Measurements from ENCODE around the gene RAVER2.

Gene RAVER2

DNA sequence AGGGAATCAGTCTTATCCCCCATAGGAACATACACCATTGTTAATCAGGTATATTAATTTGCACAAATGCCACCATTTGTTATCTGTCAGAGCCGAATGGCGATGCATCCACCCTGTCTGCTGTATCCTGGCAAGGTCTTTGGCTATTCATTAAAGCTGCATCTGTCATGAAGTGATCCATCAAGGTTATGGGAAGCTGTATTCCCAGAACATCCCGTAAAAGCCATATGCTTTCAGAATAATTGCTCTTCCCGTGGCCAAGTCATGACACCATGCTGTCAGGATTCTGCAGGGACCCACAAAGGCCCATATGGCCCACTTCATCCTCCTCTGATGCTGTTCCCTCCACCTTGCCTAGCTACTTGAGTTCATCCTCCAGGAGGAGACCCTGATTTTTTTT lies 103.9 kb downstream of the RAVER2 start:
- peak in 1 of 2 experiments; percentile 23 for DNase-seq

- DNase-seq: no peak
These were observed 105.1 kb downstream of the RAVER2 start for GRCh38 chr1:64849942-64850341.

GRCh38 chr1:64850846-64851245 lies 106.0 kb downstream of the RAVER2 start:
- DNase-seq: peak; percentile 48 to 70

GRCh38 chr1:64851664-64852063 lies 106.8 kb downstream of the RAVER2 start:
- DNase-seq: no peak

- no peak for DNase-seq
These were observed 109.8 kb downstream of the RAVER2 start for GRCh38 chr1:64854674-64855073.

DNA sequence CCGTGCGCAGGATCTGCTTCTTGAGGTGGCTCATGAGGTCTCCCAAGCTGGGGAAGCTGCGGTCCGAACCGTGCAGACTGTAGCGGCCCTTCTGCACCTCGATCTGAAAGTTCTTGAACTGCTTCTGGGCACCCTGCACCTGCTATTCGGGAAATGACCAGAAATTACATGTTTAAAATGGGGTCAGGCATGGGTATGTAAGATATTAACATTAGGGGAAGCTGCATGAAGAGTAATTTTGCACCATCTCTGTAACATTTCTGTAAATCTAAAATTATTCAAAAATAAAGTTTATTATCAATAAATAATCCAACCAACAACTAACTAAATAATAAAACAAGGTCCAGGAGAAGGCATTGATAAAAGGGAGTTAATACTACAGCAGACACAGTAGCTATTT lies 110.7 kb downstream of the RAVER2 start:
- DNase-seq: no peak

- DNase-seq: peak in 1 of 2 experiments; percentile 45
These were observed 111.7 kb downstream of the RAVER2 start for GRCh38 chr1:64856553-64856952.

- no peak for DNase-seq
These were observed 112.5 kb downstream of the RAVER2 start for GRCh38 chr1:64857347-64857746.

DNA sequence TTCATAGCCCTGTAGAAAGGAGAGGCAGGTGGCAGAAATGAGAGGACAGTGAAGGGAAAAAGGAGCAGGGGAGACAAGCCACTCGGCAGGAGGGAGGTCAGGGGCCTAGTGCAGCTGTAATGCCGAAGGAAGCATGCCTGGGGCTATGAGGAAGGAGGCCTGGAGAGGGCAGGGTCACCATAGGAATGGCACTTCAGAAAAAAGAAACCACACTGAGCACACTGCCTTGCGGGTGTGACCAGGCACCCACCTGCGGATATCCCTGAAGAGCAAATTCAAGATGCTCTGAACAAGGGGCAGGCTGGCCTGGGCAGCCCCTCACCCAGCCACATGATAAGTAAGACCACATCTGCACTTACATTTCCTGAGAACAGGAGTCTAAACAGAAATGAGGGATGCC lies 116.7 kb downstream of the RAVER2 start:
- DNase-seq: no peak

GRCh38 chr1:64864018-64864940 lies 119.4 kb downstream of the RAVER2 start:
- DNase-seq: no peak

DNA sequence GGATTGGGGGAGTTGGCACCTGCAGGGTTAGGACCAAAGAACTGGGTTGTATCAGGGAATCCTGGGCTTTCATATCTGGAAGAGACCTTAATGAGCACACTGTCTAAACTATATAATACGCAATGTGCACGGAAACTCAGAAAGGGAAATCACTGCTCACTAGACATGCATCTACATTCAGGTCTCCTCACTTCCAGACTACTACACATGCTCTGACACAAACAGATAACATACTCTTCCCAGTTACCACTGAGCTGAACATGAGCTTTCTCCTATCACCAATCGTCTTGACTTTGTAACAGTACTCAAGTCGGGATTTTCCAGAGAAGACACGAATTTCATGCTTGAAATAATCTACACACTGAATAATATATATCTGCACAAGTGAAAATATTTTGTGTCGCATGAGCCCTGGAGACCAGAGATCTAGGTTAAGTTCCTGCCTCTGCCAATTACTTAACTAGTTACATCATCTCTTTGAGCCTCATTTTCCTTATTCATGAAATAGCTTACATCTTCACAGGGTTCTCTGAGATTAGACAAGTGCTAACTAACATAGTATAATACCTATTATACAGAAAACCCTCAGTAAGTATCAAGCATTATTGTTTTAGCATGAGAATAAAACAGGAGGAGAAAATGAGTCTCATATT lies 120.4 kb downstream of the RAVER2 start:
- no peak for DNase-seq

GRCh38 chr1:64866689-64867088 lies 121.8 kb downstream of the RAVER2 start:
- no peak for DNase-seq

- no peak for DNase-seq
These were observed 122.4 kb downstream of the RAVER2 start for GRCh38 chr1:64867266-64867665.

GRCh38 chr1:64871256-64871655 lies 126.4 kb downstream of the RAVER2 start:
- no peak for DNase-seq

- DNase-seq: no peak
These were observed 127.2 kb downstream of the RAVER2 start for GRCh38 chr1:64872067-64872466.

DNA sequence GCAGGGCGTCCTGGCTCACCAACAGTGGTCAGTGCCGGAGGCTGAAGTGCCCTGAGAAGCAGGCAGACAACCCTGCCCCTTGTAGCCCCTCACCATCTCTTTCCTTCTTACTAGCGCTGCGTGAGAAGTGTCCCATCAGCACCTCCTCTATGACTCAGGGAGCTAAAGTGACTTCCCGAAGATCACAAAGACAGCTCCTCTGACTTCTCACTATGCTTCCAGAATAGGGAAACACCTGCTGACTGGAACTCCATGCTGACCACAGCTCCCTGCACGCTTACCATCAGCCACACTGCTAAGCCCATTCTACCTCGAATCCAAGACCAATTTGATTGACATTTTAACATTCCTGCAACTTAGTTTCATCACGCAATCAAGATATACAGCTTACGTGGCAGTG lies 128.7 kb downstream of the RAVER2 start:
- no peak for DNase-seq

DNA sequence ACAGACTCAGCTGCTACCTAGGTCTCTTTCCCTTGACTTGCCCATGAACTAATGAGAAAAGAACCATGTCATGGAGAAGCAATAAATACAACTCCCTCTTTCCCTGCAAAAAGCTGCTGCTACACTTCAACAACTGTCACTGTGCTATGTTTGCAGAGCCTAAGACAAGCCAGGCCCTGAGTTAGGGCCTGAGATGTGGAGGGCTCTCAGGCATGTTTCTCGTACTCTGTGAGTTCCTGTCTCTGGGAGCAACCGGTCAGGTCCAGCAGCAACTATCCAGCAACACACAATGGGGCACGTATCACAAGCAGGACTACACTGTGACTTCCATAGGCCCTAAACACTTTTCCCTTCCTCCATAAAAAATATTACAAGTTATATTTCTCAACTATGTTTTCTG lies 129.8 kb downstream of the RAVER2 start:
- no peak for DNase-seq

GRCh38 chr1:64875101-64875500 lies 130.2 kb downstream of the RAVER2 start:
- DNase-seq: no peak

GRCh38 chr1:64875606-64876005 lies 130.7 kb downstream of the RAVER2 start:
- no peak for DNase-seq

- no peak for DNase-seq
These were observed 132.3 kb downstream of the RAVER2 start for GRCh38 chr1:64877151-64877550.

GRCh38 chr1:64877598-64877997 lies 132.7 kb downstream of the RAVER2 start:
- DNase-seq: no peak

- no peak for DNase-seq
These were observed 133.2 kb downstream of the RAVER2 start for GRCh38 chr1:64878090-64878489.

GRCh38 chr1:64878931-64879611 lies 134.2 kb downstream of the RAVER2 start:
- no peak for DNase-seq

DNA sequence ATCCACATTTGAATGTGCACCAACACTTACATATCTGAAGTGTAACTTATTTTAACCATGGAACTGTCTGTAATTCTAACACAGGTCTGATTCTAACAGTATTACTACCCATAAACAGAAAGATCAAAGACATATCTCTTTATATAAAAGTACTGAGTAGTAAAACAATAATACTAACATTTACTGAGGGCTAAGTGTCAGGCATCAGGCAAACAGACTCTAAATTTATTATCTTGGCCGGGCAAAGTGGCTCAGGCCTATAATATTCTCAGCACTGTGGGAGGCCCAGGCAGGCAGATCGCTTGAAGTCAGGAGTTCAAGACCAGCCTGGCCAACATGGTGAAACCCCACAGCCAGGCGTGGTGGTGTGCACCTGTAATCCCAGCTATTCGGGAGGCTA lies 135.6 kb downstream of the RAVER2 start:
- no peak for DNase-seq
